ENCODE measurements around the gene WWTR1. TPM values are rescaled to one million over a fixed set of nuclear protein-coding genes. Genes with fewer than 3 reads are reported as not detected.

Gene WWTR1
- total RNA-seq, 2 experiments from 2014 or later = 0.16 to 0.33 TPM

GRCh38 chr3:149506965-149507364 is 150.9 kb downstream of the WWTR1 start:
- Mint-ChIP-seq H3K36me3 (no peaks in the 10 kb centered on the region), H3K27me3 (peaks cover 36% of the 10 kb centered on the region), H3K4me1 (no peaks in the 10 kb centered on the region), H3K27ac (no peak overlapping the region), H3K4me3 (no peak overlapping the region), H3K9me3 (no peaks in the 10 kb centered on the region)
- DNase-seq = no peak

- H3K27ac Mint-ChIP-seq = no peak overlapping the region
These were observed 151.3 kb downstream of the WWTR1 start for GRCh38 chr3:149506540-149506939.

GRCh38 chr3:149502438-149502837 is 155.4 kb downstream of the WWTR1 start:
- no peaks in the 10 kb centered on the region for H3K4me1 Mint-ChIP-seq
- no peaks in the 10 kb centered on the region for H3K36me3 Mint-ChIP-seq
- no peak for DNase-seq
- no peaks in the 10 kb centered on the region for H3K9me3 Mint-ChIP-seq
- no peak overlapping the region for H3K4me3 Mint-ChIP-seq
- no peak overlapping the region for H3K27ac Mint-ChIP-seq
- H3K27me3 Mint-ChIP-seq = peaks cover 25% of the 10 kb centered on the region

More at GRCh38 chr3:149506540-149506939, 151.3 kb downstream of the WWTR1 start:
- H3K4me3 Mint-ChIP-seq = no peak overlapping the region
- DNase-seq = no peak
- H3K36me3 Mint-ChIP-seq = no peaks in the 10 kb centered on the region
- peaks cover 36% of the 10 kb centered on the region for H3K27me3 Mint-ChIP-seq
- H3K4me1 Mint-ChIP-seq = no peaks in the 10 kb centered on the region
- no peaks in the 10 kb centered on the region for H3K9me3 Mint-ChIP-seq

- Mint-ChIP-seq H3K9me3 (no peaks in the 10 kb centered on the region), H3K27me3 (peaks cover 22% of the 10 kb centered on the region), H3K36me3 (no peaks in the 10 kb centered on the region), H3K4me3 (no peak overlapping the region), H3K27ac (no peak overlapping the region), H3K4me1 (no peaks in the 10 kb centered on the region)
- DNase-seq = no peak
These were observed 156.3 kb downstream of the WWTR1 start for GRCh38 chr3:149501524-149501923.

- peaks cover 22% of the 10 kb centered on the region for H3K27me3 Mint-ChIP-seq
- DNase-seq = no peak
- no peak overlapping the region for H3K27ac Mint-ChIP-seq
- H3K9me3 Mint-ChIP-seq = no peaks in the 10 kb centered on the region
- H3K4me3 Mint-ChIP-seq = no peak overlapping the region
- no peaks in the 10 kb centered on the region for H3K36me3 Mint-ChIP-seq
- no peaks in the 10 kb centered on the region for H3K4me1 Mint-ChIP-seq
These were observed 159.7 kb downstream of the WWTR1 start for GRCh38 chr3:149497966-149498670.

- H3K27ac Mint-ChIP-seq = no peak overlapping the region
- H3K9me3 Mint-ChIP-seq = no peaks in the 10 kb centered on the region
- H3K4me3 Mint-ChIP-seq = no peak overlapping the region
- H3K27me3 Mint-ChIP-seq = peaks cover 22% of the 10 kb centered on the region
- no peaks in the 10 kb centered on the region for H3K36me3 Mint-ChIP-seq
- no peak for DNase-seq
- no peaks in the 10 kb centered on the region for H3K4me1 Mint-ChIP-seq
These were observed 160.9 kb downstream of the WWTR1 start for GRCh38 chr3:149496891-149497290.

GRCh38 chr3:149495581-149496125 is 162.2 kb downstream of the WWTR1 start:
- H3K27me3 Mint-ChIP-seq = peaks cover 23% of the 10 kb centered on the region
- no peak overlapping the region for H3K27ac Mint-ChIP-seq
- no peaks in the 10 kb centered on the region for H3K36me3 Mint-ChIP-seq
- no peak for DNase-seq
- no peaks in the 10 kb centered on the region for H3K9me3 Mint-ChIP-seq
- no peak overlapping the region for H3K4me3 Mint-ChIP-seq
- H3K4me1 Mint-ChIP-seq = no peaks in the 10 kb centered on the region

- DNase-seq = no peak
- peaks cover 26% of the 10 kb centered on the region for H3K27me3 Mint-ChIP-seq
- no peaks in the 10 kb centered on the region for H3K9me3 Mint-ChIP-seq
- H3K4me3 Mint-ChIP-seq = no peak overlapping the region
- H3K4me1 Mint-ChIP-seq = no peaks in the 10 kb centered on the region
- H3K27ac Mint-ChIP-seq = no peak overlapping the region
- no peaks in the 10 kb centered on the region for H3K36me3 Mint-ChIP-seq
These were observed 162.9 kb downstream of the WWTR1 start for GRCh38 chr3:149494759-149495580.

- H3K4me1 Mint-ChIP-seq = no peaks in the 10 kb centered on the region
- H3K4me3 Mint-ChIP-seq = no peak overlapping the region
These were observed 163.6 kb downstream of the WWTR1 start for GRCh38 chr3:149494022-149494758.

GRCh38 chr3:149493315-149494021 is 164.4 kb downstream of the WWTR1 start:
- Mint-ChIP-seq H3K4me1 (no peaks in the 10 kb centered on the region), H3K36me3 (no peaks in the 10 kb centered on the region), H3K27ac (no peak overlapping the region), H3K4me3 (no peak overlapping the region), H3K27me3 (peaks cover 24% of the 10 kb centered on the region), H3K9me3 (no peaks in the 10 kb centered on the region)
- DNase-seq = no peak

More at GRCh38 chr3:149494022-149494758, 163.6 kb downstream of the WWTR1 start:
- Mint-ChIP-seq H3K9me3 (no peaks in the 10 kb centered on the region), H3K27me3 (peaks cover 27% of the 10 kb centered on the region), H3K36me3 (no peaks in the 10 kb centered on the region), H3K27ac (no peak overlapping the region)
- peak; percentile 18 for DNase-seq

- Mint-ChIP-seq H3K4me3 (no peak overlapping the region), H3K27ac (no peak overlapping the region), H3K4me1 (no peaks in the 10 kb centered on the region), H3K27me3 (peaks cover 24% of the 10 kb centered on the region), H3K36me3 (no peaks in the 10 kb centered on the region), H3K9me3 (no peaks in the 10 kb centered on the region)
- no peak for DNase-seq
These were observed 167.4 kb downstream of the WWTR1 start for GRCh38 chr3:149490260-149490971.

- H3K27me3 Mint-ChIP-seq = peaks cover 17% of the 10 kb centered on the region
- H3K4me3 Mint-ChIP-seq = no peak overlapping the region
- no peak for DNase-seq
- H3K9me3 Mint-ChIP-seq = no peaks in the 10 kb centered on the region
- H3K4me1 Mint-ChIP-seq = no peaks in the 10 kb centered on the region
- H3K36me3 Mint-ChIP-seq = no peaks in the 10 kb centered on the region
- no peak overlapping the region for H3K27ac Mint-ChIP-seq
These were observed 168.7 kb downstream of the WWTR1 start for GRCh38 chr3:149489060-149489690.

- Mint-ChIP-seq H3K27ac (no peak overlapping the region), H3K4me3 (no peak overlapping the region), H3K4me1 (no peaks in the 10 kb centered on the region), H3K36me3 (no peaks in the 10 kb centered on the region), H3K27me3 (peaks cover 9% of the 10 kb centered on the region), H3K9me3 (no peaks in the 10 kb centered on the region)
- peak; percentile 23 for DNase-seq
These were observed 170.1 kb downstream of the WWTR1 start for GRCh38 chr3:149487598-149488197.
